ENCODE measurements around the gene THUMPD1.
"Not testable (repeated sequence)": the region's sequence is repeated elsewhere in the genome, so short reads cannot be mapped to it uniquely, and the experiment has no call there.

Gene THUMPD1

DNA sequence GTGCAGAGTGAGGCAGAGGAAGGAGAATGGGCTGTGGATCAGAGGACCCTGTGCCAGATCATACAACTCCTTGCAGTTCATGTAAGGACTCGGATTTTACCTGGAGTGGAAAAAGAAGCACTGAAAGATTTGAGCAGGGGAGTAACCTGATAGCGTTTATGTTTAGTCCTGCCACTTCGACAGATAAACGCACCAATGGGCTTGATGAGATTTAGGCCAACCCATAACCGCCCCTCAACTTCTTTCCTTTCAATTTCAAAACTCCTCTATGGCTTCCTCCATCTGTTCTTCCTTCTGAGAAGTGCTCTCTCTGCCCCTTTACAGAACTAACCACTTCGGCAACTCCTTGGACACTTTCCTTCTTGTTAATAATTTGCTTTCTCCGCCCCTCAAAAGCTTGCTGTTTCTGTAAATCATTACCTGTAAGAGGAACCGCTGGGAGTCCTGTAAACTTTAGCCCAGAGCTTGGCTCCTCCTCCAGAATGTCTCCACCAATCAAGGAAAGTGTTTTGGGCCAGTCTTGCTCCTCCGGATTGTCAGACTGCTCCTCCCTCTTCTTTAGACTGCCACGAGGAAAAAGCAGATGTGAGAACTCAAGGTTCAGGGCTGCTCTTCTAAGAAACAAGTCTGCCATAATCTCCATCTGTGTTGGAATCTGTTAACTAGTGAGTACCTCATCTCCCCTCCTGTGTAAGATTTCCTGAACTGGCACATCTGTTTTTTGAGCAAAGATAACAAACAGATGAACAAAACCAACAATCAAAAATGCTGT is 22.0 kb upstream of the THUMPD1 start, which contains the start of gene ACSM3:
TSS of gene ACSM3 (plus strand) at position 554 of the 772 bp plus-strand sequence. CDS start 6,021 bp downstream, outside the sequence.
- peak within 1 kb of the TSS; percentile 54 for H3K4me3 ChIP-seq (ENCODE audit: low read depth, low read length)
- peak; percentile 84 for DNase-seq (ENCODE audit: low read depth)
- TF ChIP-seq, protein P1, sequence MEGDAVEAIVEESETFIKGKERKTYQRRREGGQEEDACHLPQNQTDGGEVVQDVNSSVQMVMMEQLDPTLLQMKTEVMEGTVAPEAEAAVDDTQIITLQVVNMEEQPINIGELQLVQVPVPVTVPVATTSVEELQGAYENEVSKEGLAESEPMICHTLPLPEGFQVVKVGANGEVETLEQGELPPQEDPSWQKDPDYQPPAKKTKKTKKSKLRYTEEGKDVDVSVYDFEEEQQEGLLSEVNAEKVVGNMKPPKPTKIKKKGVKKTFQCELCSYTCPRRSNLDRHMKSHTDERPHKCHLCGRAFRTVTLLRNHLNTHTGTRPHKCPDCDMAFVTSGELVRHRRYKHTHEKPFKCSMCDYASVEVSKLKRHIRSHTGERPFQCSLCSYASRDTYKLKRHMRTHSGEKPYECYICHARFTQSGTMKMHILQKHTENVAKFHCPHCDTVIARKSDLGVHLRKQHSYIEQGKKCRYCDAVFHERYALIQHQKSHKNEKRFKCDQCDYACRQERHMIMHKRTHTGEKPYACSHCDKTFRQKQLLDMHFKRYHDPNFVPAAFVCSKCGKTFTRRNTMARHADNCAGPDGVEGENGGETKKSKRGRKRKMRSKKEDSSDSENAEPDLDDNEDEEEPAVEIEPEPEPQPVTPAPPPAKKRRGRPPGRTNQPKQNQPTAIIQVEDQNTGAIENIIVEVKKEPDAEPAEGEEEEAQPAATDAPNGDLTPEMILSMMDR (IDR thresholded peaks at IDR 0.05; ENCODE audit: low read depth, low read length, missing control alignments) = no peak

DNA sequence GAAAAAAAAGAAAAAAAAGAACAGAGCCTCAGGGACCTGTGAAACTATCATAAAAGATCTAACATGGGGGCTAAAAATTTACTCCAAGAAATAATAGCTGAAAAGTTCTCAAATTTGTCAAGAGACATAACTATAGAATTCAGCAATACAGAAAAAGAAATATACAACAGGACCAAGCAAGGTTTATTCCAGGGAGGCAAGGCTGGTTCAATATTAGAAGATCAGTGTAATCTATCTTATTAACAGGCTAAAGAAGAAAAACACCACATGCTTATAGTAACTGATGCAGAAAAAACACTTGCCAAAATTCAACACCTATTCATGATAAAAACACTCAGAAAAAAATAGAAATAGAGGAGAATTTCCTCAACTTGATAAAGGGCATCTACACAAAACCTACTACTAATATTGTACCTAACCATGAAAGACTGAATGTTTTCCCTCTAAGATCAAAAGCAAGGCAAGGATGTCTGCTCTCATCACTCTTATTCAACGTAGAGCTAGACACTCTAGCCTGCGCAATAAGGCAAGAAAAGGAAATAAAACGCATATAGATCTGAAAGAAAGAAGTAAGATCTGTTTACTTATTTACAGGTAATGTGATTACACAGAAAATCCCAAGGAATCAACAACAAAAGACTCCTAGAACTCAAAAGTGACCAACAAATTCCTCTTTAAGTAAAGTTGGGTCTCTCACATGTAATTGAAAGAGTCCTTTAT is 20.9 kb upstream of the THUMPD1 start:
- TF ChIP-seq, protein P1 (IDR thresholded peaks at IDR 0.05; ENCODE audit: low read depth, low read length, missing control alignments) = no peak
- DNase-seq (ENCODE audit: low read depth) = no peak
- H3K4me3 ChIP-seq (ENCODE audit: low read depth, low read length) = no peak overlapping the region

DNA sequence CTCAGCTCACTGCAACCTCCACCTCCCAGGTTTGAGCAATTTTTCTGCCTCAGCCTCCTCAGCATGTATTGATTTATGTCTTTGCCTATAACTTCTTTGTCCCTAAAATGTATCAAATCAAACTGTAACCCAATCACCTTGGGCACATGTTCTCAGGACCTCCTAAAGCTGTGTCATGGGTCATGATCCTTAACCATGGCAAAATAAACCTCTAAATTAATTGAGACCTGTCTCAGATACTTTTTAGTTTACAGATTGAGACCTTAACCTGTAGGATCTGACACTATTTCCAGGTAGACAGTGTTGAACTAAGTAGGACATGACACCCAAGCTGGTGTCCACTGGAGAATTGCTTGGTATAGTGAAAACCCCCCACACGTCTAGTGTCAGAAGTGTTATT is 19.6 kb upstream of the THUMPD1 start:
- no peak overlapping the region for H3K4me3 ChIP-seq (ENCODE audit: low read depth, low read length)
- TF ChIP-seq, protein P1 (IDR thresholded peaks at IDR 0.05; ENCODE audit: low read depth, low read length, missing control alignments) = no peak
- DNase-seq (ENCODE audit: low read depth) = no peak

DNA sequence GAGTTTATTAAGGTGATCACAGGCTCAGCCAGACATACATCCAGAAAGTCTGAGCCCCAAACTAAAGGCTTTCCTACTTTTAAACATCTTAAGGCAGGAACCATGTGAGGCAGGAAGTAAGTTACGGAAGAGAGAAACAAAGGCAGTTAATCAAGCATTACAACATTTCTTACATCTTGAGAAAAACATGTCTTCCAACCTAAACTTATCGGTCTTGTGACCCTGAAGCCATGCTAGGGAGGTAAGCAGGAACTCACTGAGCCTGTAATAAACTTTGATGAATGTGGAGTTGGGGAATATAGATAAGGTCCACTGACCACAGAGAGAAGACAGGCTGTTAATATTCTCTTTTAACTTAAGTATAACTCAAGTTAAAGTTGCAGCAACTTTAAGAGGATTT is 18.7 kb upstream of the THUMPD1 start:
- H3K4me3 ChIP-seq (ENCODE audit: low read depth, low read length) = no peak overlapping the region
- TF ChIP-seq, protein P1 (IDR thresholded peaks at IDR 0.05; ENCODE audit: low read depth, low read length, missing control alignments) = no peak
- no peak for DNase-seq (ENCODE audit: low read depth)

DNA sequence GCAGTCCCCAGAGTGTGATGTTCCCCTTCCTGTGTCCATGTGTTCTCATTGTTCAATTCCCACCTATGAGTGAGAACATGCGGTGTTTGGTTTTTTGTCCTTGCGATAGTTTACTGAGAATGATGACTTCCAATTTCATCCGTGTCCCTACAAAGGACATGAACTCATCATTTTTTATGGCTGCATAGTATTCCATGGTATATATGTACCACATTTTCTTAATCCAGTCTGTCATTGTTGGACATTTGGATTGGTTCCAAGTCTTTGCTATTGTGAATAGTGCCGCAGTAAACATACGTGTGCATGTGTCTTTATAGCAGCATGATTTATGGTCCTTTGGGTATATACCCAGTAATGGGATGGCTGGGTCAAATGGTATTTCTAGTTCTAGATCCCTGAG is 14.2 kb upstream of the THUMPD1 start:
- not testable (repeated sequence) for DNase-seq (ENCODE audit: low read depth); H3K4me3 ChIP-seq (ENCODE audit: low read depth, low read length)

DNA sequence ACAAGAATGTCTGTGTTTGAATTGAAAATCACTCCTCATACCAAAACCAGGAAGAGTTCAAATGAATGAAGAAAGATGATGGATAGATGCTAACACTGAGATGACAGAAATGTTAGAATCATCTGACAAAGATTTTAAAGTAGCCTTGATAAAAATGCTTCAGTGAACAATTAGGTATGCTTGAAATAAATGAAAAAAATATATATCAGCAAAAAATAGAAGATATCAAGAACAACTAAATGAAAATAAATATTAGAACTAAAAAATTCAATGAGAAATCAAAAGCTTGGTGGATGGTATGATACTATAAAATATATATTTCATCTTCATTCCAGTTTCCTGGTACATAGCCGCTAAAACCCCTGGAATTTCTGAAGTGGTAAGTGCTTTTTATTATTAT is 13.6 kb upstream of the THUMPD1 start:
- no peak overlapping the region for H3K4me3 ChIP-seq (ENCODE audit: low read depth, low read length)
- TF ChIP-seq, protein P1 (IDR thresholded peaks at IDR 0.05; ENCODE audit: low read depth, low read length, missing control alignments) = no peak
- DNase-seq (ENCODE audit: low read depth) = no peak

DNA sequence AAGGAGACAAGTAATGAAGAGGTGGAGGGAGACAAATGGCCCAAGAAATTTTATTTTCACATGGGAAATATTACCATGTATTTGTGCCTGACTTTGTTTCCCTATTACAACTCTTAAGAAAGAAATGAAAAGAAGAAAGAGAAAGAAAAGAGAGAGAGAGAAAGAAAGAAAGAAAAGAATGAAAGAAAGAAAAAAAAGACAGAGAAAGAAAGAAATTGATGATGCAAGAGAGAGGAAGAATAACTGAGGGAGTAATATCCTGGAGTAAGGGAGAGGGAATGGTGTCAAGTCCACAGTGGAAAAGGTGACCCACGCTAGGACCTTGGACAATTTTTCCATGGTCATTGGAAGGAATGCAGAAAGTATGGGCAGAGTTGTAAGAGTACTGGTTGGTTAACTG is 12.1 kb upstream of the THUMPD1 start:
- TF ChIP-seq, protein P1 (IDR thresholded peaks at IDR 0.05; ENCODE audit: low read depth, low read length, missing control alignments) = no peak
- no peak for DNase-seq (ENCODE audit: low read depth)
- H3K4me3 ChIP-seq (ENCODE audit: low read depth, low read length) = no peak overlapping the region
